ENCODE results near the gene KCTD5.
"Not testable (repeated sequence)": the region's sequence is repeated elsewhere in the genome, so short reads cannot be mapped to it uniquely, and the experiment has no call there.

Gene KCTD5

GRCh38 chr16:2710021-2710710 lies 27.8 kb downstream of the KCTD5 start:
- no peak for DNase-seq (ENCODE audit: low read depth in 3 of 3)

- DNase-seq (ENCODE audit: low read depth in 3 of 3) = no peak
Observed at GRCh38 chr16:2710711-2711231, 28.4 kb downstream of the KCTD5 start.

GRCh38 chr16:2711370-2712062 lies 29.2 kb downstream of the KCTD5 start:
- DNase-seq (ENCODE audit: low read depth in 3 of 3) = no peak

- DNase-seq (ENCODE audit: low read depth in 3 of 3) = no peak
Observed at GRCh38 chr16:2712063-2712441, 29.7 kb downstream of the KCTD5 start.

GRCh38 chr16:2712546-2712945 lies 30.2 kb downstream of the KCTD5 start:
- DNase-seq (ENCODE audit: low read depth in 3 of 3) = no peak

- no peak for DNase-seq (ENCODE audit: low read depth in 3 of 3)
Observed at GRCh38 chr16:2713523-2713922, 31.2 kb downstream of the KCTD5 start.

- no peak for DNase-seq (ENCODE audit: low read depth in 3 of 3)
Observed at GRCh38 chr16:2713985-2714774, 31.9 kb downstream of the KCTD5 start.

GRCh38 chr16:2715064-2715463 lies 32.7 kb downstream of the KCTD5 start:
- no peak for DNase-seq (ENCODE audit: low read depth in 3 of 3)

GRCh38 chr16:2715519-2715918 lies 33.2 kb downstream of the KCTD5 start:
- peak; percentile 56 to 75 (median 59) for DNase-seq (ENCODE audit: low read depth in 3 of 3)

- DNase-seq (ENCODE audit: low read depth in 3 of 3) = no peak
Observed at GRCh38 chr16:2715966-2716885, 33.9 kb downstream of the KCTD5 start.

GRCh38 chr16:2716948-2717347 lies 34.6 kb downstream of the KCTD5 start:
- DNase-seq (ENCODE audit: low read depth in 3 of 3) = no peak

GRCh38 chr16:2717383-2718263 lies 35.3 kb downstream of the KCTD5 start:
- no peak for DNase-seq (ENCODE audit: low read depth in 3 of 3)

- DNase-seq (ENCODE audit: low read depth in 3 of 3) = no peak
Observed at GRCh38 chr16:2719328-2720063, 37.2 kb downstream of the KCTD5 start.

- no peak for DNase-seq (ENCODE audit: low read depth in 3 of 3)
Observed at GRCh38 chr16:2720064-2720457, 37.7 kb downstream of the KCTD5 start, which contains the start of gene PRSS27. Gene PRSS27, minus strand, starts transcription at chr16:2720224. Its CDS starts 64 bp downstream, at chr16:2720160.

- DNase-seq (ENCODE audit: low read depth in 3 of 3) = peak; percentile 82 to 87 (median 84)
Observed at GRCh38 chr16:2720719-2721633, 38.7 kb downstream of the KCTD5 start.

- not testable (repeated sequence) for DNase-seq (ENCODE audit: low read depth in 3 of 3)
Observed at GRCh38 chr16:2721634-2722173, 39.4 kb downstream of the KCTD5 start.

GRCh38 chr16:2724088-2724676 lies 41.9 kb downstream of the KCTD5 start:
- no peak for DNase-seq (ENCODE audit: low read depth in 3 of 3)

Data from stimulated activated CD4-positive, alpha-beta T cell treated with anti-CD3 and anti-CD28 coated beads, TNF-alpha, amount 100 ng/mL, for 48 hours (primary cell).